WTC11 (cell line): ENCODE data around the gene CTDSPL.

Source experiments
- CREM ChIP-seq: sonication (generic); formaldehyde crosslinking; IDR thresholded peaks from 2 replicates; pipeline ENCODE4 v1.8.1; 2022; ENCODE audit warnings: mild to moderate bottlenecking, missing genetic modification reagents, moderate library complexity
- GRHL2 ChIP-seq: fragments of 250-450 bp; sonication (Bioruptor Pico); IDR thresholded peaks from 2 replicates; pipeline ENCODE4 v1.8.0; 2022; ENCODE audit warnings: mild to moderate bottlenecking, moderate library complexity; ENCODE audit not compliant: insufficient replicate concordance, severe bottlenecking
- NR1H2 ChIP-seq: sonication (generic); formaldehyde crosslinking; IDR thresholded peaks from 2 replicates; pipeline ENCODE4 v1.9.0; 2021; ENCODE audit warnings: mild to moderate bottlenecking, moderate library complexity, missing genetic modification reagents
- TF ChIP-seq, protein P1 (sequence below): sonication (generic); formaldehyde crosslinking; IDR thresholded peaks from 2 replicates; pipeline ENCODE4 v1.8.1; 2022; ENCODE audit warnings: low read depth, mild to moderate bottlenecking, moderate library complexity, missing genetic modification reagents, borderline replicate concordance
- TF ChIP-seq, protein P2 (sequence below): sonication (generic); formaldehyde crosslinking; IDR thresholded peaks from 2 replicates; pipeline ENCODE4 v1.8.0; 2022; ENCODE audit warnings: mild to moderate bottlenecking, missing genetic modification reagents

DNA sequence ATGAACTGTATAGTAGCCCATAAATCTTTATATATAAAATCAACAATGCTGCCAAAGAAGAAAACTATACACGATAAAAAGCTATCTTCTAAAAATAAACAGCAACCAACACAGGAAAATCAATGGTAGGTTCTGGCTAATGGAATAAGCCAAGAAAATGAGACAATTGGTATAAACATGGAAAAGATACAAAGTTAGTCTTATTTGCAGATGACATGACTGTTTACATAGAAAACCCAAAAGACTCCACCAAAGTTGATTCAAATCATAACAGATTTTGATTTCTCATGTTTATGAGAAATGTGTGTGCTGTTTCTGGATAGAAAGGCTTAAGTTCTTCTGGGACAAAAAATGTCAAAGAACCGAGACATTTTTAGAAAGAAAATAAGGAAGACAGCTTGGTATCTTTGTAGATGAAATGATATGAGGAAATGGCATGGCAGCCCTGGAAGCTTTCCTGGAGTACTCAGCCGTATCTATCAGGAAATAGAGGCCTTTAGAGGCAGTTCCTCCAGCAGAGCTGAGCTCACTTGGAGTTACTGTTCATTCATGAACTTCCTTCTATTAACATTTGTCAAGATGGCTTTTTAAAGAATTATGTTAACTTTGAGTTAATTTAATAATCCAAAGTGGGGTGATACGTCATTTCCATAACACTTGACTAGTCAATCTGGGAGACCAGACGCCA lies 92.2 kb downstream of the CTDSPL start:
- TF ChIP-seq, protein P1, sequence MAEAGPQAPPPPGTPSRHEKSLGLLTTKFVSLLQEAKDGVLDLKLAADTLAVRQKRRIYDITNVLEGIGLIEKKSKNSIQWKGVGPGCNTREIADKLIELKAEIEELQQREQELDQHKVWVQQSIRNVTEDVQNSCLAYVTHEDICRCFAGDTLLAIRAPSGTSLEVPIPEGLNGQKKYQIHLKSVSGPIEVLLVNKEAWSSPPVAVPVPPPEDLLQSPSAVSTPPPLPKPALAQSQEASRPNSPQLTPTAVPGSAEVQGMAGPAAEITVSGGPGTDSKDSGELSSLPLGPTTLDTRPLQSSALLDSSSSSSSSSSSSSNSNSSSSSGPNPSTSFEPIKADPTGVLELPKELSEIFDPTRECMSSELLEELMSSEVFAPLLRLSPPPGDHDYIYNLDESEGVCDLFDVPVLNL (CRISPR knock-in tag): no peak
- TF ChIP-seq, protein P2, sequence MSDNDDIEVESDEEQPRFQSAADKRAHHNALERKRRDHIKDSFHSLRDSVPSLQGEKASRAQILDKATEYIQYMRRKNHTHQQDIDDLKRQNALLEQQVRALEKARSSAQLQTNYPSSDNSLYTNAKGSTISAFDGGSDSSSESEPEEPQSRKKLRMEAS (CRISPR knock-in tag): no peak
- TF ChIP-seq GRHL2 (CRISPR knock-in tag) (no peak), CREM (no peak), NR1H2 (no peak)
